ENCODE data around the gene COPZ2.
"Not testable (repeated sequence)": the region's sequence is repeated elsewhere in the genome, so short reads cannot be mapped to it uniquely, and the experiment has no call there.

The COPZ2 gene

DNA sequence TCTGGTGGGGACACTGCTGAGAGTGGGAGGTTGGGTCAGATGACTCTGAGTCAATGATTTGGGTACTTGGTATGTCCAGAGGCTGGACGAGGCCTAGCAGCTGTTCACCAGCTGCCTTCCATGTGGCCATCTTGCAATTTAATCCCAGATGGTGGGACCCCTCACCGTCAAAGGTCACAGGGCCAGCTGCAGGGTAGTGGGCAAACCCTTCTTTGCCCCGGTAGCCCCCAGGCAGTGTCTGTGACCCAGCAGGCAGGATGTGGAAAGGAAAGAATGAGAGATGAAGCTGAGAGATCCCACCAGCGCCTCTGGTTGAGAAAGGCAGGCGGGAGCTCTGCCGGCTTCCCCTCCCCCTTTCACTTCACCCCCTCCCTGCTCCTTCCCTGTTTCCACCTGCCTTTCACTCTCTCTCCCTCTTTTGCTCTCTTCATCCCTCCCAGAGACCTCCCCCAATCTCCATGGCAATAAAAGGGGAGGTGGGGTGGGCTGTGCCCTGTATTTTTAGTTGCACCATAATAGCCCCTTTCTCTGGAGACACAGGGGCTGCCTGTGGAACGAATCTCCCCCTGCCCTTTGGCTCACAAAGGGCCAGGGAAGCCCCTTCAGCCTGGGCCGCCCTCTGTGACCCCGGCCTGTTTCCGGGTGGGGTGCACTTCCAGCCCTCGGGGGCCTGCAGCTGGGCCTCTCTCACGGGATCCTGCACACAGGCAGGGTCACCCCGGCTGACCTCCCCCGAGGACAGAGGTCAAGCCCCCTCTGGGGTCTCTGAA, 46.5 kb downstream of the COPZ2 start:
- Histone ChIP-seq H3K4me3 (ENCODE audit: low read length in 2 of 2) (no peak overlapping the region), H3K9me3 (ENCODE audit: control insufficient read depth in 2 of 2, low read length in 2 of 2) (no peaks in the 10 kb centered on the region), H3K36me3 (ENCODE audit: control insufficient read depth in 2 of 2, insufficient read depth in 2 of 2, low read length in 2 of 2) (no peaks in the 10 kb centered on the region), H3K27ac (ENCODE audit: low read depth in 2 of 2, low read length in 2 of 2) (no peak overlapping the region), H3K4me1 (ENCODE audit: control insufficient read depth in 2 of 2, insufficient read depth in 2 of 2, low read length in 2 of 2) (peaks cover 0 to 5% of the 10 kb centered on the region in 2 donors), H3K9ac (ENCODE audit: low read depth in 1 of 2, low read length in 2 of 2) (no peak overlapping the region), H3K27me3 (ENCODE audit: control insufficient read depth in 2 of 2, insufficient read depth in 2 of 2, low read length in 2 of 2) (no peaks in the 10 kb centered on the region)

DNA sequence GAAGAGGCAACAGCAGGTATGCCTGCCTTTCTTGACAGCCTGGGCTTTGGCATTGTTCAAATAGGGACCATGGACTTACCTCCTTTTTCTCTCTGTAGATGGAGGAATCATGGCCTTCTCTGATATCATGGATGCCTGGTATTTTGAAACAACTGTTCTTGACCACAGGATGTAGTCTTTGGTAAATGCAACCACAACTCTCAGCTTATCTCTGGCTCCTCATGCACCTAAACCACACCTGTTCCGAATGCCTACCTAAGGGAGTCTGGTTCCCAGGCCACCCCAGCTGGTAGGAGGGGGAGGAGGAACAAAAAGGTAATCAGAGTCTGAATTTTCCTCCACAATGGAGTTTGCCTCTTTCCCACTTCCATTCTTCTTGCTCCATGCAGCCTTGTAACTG, 47.9 kb downstream of the COPZ2 start:
- Histone ChIP-seq H3K27me3 (ENCODE audit: control insufficient read depth in 2 of 2, insufficient read depth in 2 of 2, low read length in 2 of 2) (no peaks in the 10 kb centered on the region), H3K4me1 (ENCODE audit: control insufficient read depth in 2 of 2, insufficient read depth in 2 of 2, low read length in 2 of 2) (peaks cover 0 to 5% of the 10 kb centered on the region in 2 donors), H3K4me3 (ENCODE audit: low read length in 2 of 2) (no peak overlapping the region), H3K9me3 (ENCODE audit: control insufficient read depth in 2 of 2, low read length in 2 of 2) (no peaks in the 10 kb centered on the region), H3K36me3 (ENCODE audit: control insufficient read depth in 2 of 2, insufficient read depth in 2 of 2, low read length in 2 of 2) (no peaks in the 10 kb centered on the region), H3K27ac (ENCODE audit: low read depth in 2 of 2, low read length in 2 of 2) (no peak overlapping the region), H3K9ac (ENCODE audit: low read depth in 1 of 2, low read length in 2 of 2) (no peak overlapping the region)

DNA sequence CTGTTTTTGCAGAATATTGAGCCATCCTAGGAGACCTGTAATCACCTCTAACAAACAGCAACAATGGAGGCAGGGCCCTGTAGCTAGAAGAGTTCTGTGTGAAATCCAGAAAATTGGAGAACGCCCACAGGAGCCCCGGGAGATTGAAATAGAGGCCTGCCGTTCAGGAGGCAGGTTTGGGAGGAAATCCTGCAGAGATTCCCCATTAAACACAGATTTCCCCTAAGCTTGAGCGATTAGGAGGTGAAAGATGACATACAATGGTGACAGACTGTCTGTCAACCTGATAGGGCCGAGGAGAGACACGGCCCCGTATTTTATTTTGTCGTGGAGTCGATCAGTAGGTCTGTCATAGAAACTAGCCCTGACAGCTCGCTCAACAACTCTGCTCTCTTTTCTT, 48.4 kb downstream of the COPZ2 start:
- no peak overlapping the region for H3K9ac ChIP-seq (ENCODE audit: low read depth in 1 of 2, low read length in 2 of 2)
- H3K36me3 ChIP-seq (ENCODE audit: control insufficient read depth in 2 of 2, insufficient read depth in 2 of 2, low read length in 2 of 2) = no peaks in the 10 kb centered on the region
- no peaks in the 10 kb centered on the region for H3K9me3 ChIP-seq (ENCODE audit: control insufficient read depth in 2 of 2, low read length in 2 of 2)
- no peak overlapping the region for H3K27ac ChIP-seq (ENCODE audit: low read depth in 2 of 2, low read length in 2 of 2)
- H3K4me3 ChIP-seq (ENCODE audit: low read length in 2 of 2) = no peak overlapping the region
- H3K27me3 ChIP-seq (ENCODE audit: control insufficient read depth in 2 of 2, insufficient read depth in 2 of 2, low read length in 2 of 2) = no peaks in the 10 kb centered on the region
- H3K4me1 ChIP-seq (ENCODE audit: control insufficient read depth in 2 of 2, insufficient read depth in 2 of 2, low read length in 2 of 2) = peaks cover 0 to 5% of the 10 kb centered on the region in 2 donors

DNA sequence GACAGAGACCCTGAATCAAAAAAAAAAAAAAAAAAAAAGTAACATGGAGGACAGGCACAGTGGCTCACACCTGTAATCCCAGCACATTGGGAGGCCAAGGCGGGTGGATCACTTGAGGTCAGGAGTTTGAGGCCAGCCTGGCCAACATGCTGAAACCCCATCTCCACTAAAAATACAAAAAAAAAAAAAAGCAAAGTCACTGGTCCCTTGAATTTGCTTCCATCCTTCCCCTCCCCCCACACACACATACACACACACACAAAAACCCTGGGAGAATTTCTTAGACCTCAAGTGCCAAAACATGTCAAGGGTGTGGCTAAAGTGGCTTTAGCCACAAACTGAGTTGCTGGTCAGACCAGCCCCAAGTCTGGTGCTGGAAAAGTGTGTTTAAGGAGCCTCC, 49.2 kb downstream of the COPZ2 start:
- H3K27me3 ChIP-seq (ENCODE audit: control insufficient read depth in 2 of 2, insufficient read depth in 2 of 2, low read length in 2 of 2); H3K36me3 ChIP-seq (ENCODE audit: control insufficient read depth in 2 of 2, insufficient read depth in 2 of 2, low read length in 2 of 2); H3K9ac ChIP-seq (ENCODE audit: low read depth in 1 of 2, low read length in 2 of 2); H3K4me3 ChIP-seq (ENCODE audit: low read length in 2 of 2); H3K27ac ChIP-seq (ENCODE audit: low read depth in 2 of 2, low read length in 2 of 2); H3K4me1 ChIP-seq (ENCODE audit: control insufficient read depth in 2 of 2, insufficient read depth in 2 of 2, low read length in 2 of 2); H3K9me3 ChIP-seq (ENCODE audit: control insufficient read depth in 2 of 2, low read length in 2 of 2): not testable (repeated sequence)

DNA sequence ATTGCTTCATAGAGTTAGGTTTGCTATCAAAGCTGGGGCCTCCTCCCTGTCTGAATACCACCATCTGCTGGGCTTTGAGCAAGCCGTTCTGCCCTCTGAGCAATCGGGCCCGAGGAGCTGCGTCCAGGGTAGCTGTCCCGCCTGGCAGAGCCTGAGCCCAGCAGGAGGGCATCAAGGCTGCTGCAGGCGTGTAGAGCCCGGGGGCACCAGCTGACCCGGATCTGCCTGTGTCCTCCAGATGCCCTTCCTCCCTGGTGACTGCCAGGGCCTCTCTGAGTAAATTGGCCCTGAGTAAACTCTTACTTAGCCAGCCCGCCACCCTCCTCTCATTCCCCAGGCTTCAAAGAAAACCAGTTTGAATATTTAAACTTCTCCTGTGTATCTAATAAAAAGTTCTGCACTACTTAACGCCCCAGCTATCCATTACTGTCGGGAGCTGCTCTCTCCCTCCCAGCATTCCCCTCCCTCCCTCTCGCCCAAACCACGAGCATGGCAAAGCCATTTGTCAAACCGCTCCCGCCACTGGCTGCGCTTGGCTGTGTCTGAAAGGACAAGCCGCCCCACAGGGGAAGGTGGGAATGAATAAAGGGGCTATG, 50.3 kb downstream of the COPZ2 start:
- Histone ChIP-seq H3K27ac (ENCODE audit: low read depth in 2 of 2, low read length in 2 of 2) (no peak overlapping the region), H3K4me1 (ENCODE audit: control insufficient read depth in 2 of 2, insufficient read depth in 2 of 2, low read length in 2 of 2) (peaks cover 0 to 5% of the 10 kb centered on the region in 2 donors), H3K36me3 (ENCODE audit: control insufficient read depth in 2 of 2, insufficient read depth in 2 of 2, low read length in 2 of 2) (peaks cover 4 to 14% of the 10 kb centered on the region in 2 donors), H3K9me3 (ENCODE audit: control insufficient read depth in 2 of 2, low read length in 2 of 2) (no peaks in the 10 kb centered on the region), H3K27me3 (ENCODE audit: control insufficient read depth in 2 of 2, insufficient read depth in 2 of 2, low read length in 2 of 2) (no peaks in the 10 kb centered on the region), H3K4me3 (ENCODE audit: low read length in 2 of 2) (no peak overlapping the region), H3K9ac (ENCODE audit: low read depth in 1 of 2, low read length in 2 of 2) (no peak overlapping the region)

DNA sequence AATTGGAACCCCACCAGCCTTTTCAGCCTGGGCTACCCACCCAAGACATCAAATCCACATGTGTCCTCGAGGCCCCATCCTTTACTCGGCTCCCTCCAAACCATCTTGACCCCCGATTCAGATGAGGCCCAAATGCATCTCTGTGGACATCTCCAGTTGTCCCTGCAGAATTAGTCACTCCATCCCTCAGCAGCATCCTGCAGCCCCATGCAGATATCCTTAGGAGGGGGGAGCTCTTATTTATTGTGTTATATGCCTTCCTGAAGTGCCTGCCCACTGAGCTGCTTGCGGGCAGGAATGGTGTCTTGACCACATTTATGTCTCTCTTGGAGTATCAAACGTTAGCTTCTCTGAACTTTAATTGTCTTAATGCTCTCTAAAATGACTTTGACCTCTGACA, 51.1 kb downstream of the COPZ2 start:
- Histone ChIP-seq H3K4me3 (ENCODE audit: low read length in 2 of 2) (no peak overlapping the region), H3K9me3 (ENCODE audit: control insufficient read depth in 2 of 2, low read length in 2 of 2) (no peaks in the 10 kb centered on the region), H3K27ac (ENCODE audit: low read depth in 2 of 2, low read length in 2 of 2) (no peak overlapping the region), H3K36me3 (ENCODE audit: control insufficient read depth in 2 of 2, insufficient read depth in 2 of 2, low read length in 2 of 2) (peaks cover 12 to 20% of the 10 kb centered on the region in 2 donors), H3K27me3 (ENCODE audit: control insufficient read depth in 2 of 2, insufficient read depth in 2 of 2, low read length in 2 of 2) (no peaks in the 10 kb centered on the region), H3K4me1 (ENCODE audit: control insufficient read depth in 2 of 2, insufficient read depth in 2 of 2, low read length in 2 of 2) (peaks cover 0 to 5% of the 10 kb centered on the region in 2 donors), H3K9ac (ENCODE audit: low read depth in 1 of 2, low read length in 2 of 2) (no peak overlapping the region)

DNA sequence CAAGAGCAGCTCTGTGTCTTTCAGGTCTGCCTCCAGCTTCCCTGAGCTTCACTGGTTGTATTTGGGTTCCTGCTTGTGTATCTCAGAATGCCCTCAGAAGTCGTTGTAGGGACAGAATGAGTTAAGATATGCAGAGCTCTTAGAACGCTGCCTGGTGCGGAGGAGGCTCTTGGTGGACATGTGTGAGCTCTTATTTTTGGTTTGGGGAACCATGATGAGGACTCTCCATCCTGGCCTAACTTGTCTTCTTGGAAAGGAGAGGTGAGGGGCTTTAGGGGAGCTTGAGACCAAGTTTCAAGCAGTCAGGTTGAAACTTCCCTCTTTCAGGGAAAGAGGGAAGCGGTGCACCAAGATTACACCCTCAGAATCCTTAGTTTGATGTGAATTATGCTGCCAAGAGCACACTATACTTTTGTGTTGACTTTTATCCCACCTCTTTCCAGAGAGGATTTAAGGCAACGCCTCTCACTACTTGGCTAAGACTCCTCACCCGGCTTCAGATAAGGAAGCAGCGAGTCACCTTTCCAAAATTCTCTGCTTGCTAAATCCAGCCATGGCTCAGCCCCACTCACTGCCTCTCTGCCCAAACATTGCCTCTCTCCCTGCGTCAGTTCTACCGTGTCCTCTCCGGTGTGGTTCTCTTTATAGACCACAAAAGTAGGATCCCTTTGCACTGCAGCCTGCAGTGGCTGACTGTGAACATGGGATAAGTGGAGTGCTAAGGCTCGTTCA, 53.9 kb downstream of the COPZ2 start:
- no peak overlapping the region for H3K9ac ChIP-seq (ENCODE audit: low read depth in 1 of 2, low read length in 2 of 2)
- peaks cover 0 to 5% of the 10 kb centered on the region in 2 donors for H3K4me1 ChIP-seq (ENCODE audit: control insufficient read depth in 2 of 2, insufficient read depth in 2 of 2, low read length in 2 of 2)
- no peaks in the 10 kb centered on the region for H3K9me3 ChIP-seq (ENCODE audit: control insufficient read depth in 2 of 2, low read length in 2 of 2)
- H3K36me3 ChIP-seq (ENCODE audit: control insufficient read depth in 2 of 2, insufficient read depth in 2 of 2, low read length in 2 of 2) = peaks cover 38 to 46% of the 10 kb centered on the region in 2 donors
- no peak overlapping the region for H3K4me3 ChIP-seq (ENCODE audit: low read length in 2 of 2)
- no peaks in the 10 kb centered on the region for H3K27me3 ChIP-seq (ENCODE audit: control insufficient read depth in 2 of 2, insufficient read depth in 2 of 2, low read length in 2 of 2)
- no peak overlapping the region for H3K27ac ChIP-seq (ENCODE audit: low read depth in 2 of 2, low read length in 2 of 2)

DNA sequence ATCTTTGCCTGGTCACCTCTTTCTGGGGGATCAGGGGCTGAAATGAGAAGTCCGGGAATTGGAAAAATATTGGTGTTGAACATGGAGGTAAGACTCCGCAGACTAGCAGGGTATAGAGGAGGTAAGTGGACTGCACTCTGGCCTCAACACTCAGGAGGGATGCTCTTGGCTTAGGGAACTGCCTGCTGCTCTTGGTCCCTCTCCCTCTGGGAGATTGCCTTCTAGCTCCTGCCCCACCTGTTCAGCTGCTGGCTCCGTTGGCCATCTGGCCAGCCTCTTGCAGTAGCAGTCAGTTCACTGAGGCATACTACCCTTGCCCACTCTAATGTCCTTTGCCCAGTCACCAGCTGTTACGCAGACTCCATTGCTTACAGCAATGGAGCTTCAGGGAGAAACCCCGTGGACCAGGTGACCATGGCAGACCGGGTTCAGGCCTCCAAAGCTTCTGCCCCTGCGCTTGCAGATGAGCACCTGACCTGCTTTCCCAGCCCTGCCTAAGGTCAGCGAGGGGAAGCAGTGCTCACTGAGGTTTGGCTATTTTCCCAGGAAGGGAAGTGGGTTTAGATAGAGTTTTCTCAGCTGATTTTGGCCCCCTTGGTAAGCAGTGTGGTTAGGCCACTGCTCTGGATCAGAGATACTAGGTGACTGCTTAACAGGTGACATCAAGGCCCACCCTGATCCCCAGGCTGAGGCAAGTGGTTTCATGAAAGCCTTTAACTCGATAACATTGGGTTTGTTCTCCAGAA, 54.8 kb downstream of the COPZ2 start:
- no peak overlapping the region for H3K9ac ChIP-seq (ENCODE audit: low read depth in 1 of 2, low read length in 2 of 2)
- peaks cover 0 to 5% of the 10 kb centered on the region in 2 donors for H3K4me1 ChIP-seq (ENCODE audit: control insufficient read depth in 2 of 2, insufficient read depth in 2 of 2, low read length in 2 of 2)
- H3K27ac ChIP-seq (ENCODE audit: low read depth in 2 of 2, low read length in 2 of 2) = no peak overlapping the region
- H3K9me3 ChIP-seq (ENCODE audit: control insufficient read depth in 2 of 2, low read length in 2 of 2) = no peaks in the 10 kb centered on the region
- no peak overlapping the region for H3K4me3 ChIP-seq (ENCODE audit: low read length in 2 of 2)
- peaks cover 43 to 51% of the 10 kb centered on the region in 2 donors for H3K36me3 ChIP-seq (ENCODE audit: control insufficient read depth in 2 of 2, insufficient read depth in 2 of 2, low read length in 2 of 2)
- no peaks in the 10 kb centered on the region for H3K27me3 ChIP-seq (ENCODE audit: control insufficient read depth in 2 of 2, insufficient read depth in 2 of 2, low read length in 2 of 2)

DNA sequence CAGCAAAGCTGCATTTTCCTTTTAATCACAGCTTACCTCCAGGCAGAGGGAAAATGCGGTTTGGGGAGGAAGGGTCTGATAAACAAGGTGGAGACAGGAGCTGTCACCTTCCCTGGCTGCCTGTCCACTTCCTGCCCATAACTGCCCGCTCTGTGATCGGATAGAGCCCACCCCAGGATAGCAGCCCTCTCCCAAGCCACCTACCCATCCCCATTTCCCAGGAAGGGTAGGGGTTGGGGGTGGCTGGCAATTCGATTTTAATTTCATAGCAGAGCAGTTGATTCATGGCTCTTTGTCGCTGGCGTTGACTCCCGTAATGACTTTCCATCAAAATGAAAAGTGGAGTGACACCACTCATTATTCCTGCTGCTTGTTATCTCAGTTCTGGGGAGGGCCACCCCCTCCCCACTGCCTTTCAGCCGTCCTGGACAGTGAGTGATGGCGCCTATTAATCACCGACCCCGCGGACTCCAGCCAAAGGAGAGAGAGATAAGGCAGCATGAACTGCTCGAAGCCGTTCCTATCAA, 55.4 kb downstream of the COPZ2 start:
- H3K27me3 ChIP-seq (ENCODE audit: control insufficient read depth in 2 of 2, insufficient read depth in 2 of 2, low read length in 2 of 2) = no peaks in the 10 kb centered on the region
- H3K4me3 ChIP-seq (ENCODE audit: low read length in 2 of 2) = no peak overlapping the region
- peak overlapping the region in 1 of 2 donors; percentile 0 for H3K9ac ChIP-seq (ENCODE audit: low read depth in 1 of 2, low read length in 2 of 2)

More for the DNA sequence above, 55.4 kb downstream of the COPZ2 start:
- peaks cover 0 to 1% of the 10 kb centered on the region in 2 donors for H3K4me1 ChIP-seq (ENCODE audit: control insufficient read depth in 2 of 2, insufficient read depth in 2 of 2, low read length in 2 of 2)
- H3K27ac ChIP-seq (ENCODE audit: low read depth in 2 of 2, low read length in 2 of 2) = no peak overlapping the region
- H3K36me3 ChIP-seq (ENCODE audit: control insufficient read depth in 2 of 2, insufficient read depth in 2 of 2, low read length in 2 of 2) = peaks cover 49 to 55% of the 10 kb centered on the region in 2 donors
- H3K9me3 ChIP-seq (ENCODE audit: control insufficient read depth in 2 of 2, low read length in 2 of 2) = no peaks in the 10 kb centered on the region
